ENCODE data around the gene KLF3.

GRCh38 chr4:38623260-38623659, 40.7 kb upstream of the KLF3 start:
- no peak for TF ChIP-seq POLR2A (IDR thresholded peaks at IDR 0.05)
- TF ChIP-seq, protein P1, sequence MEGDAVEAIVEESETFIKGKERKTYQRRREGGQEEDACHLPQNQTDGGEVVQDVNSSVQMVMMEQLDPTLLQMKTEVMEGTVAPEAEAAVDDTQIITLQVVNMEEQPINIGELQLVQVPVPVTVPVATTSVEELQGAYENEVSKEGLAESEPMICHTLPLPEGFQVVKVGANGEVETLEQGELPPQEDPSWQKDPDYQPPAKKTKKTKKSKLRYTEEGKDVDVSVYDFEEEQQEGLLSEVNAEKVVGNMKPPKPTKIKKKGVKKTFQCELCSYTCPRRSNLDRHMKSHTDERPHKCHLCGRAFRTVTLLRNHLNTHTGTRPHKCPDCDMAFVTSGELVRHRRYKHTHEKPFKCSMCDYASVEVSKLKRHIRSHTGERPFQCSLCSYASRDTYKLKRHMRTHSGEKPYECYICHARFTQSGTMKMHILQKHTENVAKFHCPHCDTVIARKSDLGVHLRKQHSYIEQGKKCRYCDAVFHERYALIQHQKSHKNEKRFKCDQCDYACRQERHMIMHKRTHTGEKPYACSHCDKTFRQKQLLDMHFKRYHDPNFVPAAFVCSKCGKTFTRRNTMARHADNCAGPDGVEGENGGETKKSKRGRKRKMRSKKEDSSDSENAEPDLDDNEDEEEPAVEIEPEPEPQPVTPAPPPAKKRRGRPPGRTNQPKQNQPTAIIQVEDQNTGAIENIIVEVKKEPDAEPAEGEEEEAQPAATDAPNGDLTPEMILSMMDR (IDR thresholded peaks at IDR 0.05), result no peak

All from heart left ventricle (tissue), 13 donors.